Measurements from ENCODE around the gene NDUFC2.

DNA sequence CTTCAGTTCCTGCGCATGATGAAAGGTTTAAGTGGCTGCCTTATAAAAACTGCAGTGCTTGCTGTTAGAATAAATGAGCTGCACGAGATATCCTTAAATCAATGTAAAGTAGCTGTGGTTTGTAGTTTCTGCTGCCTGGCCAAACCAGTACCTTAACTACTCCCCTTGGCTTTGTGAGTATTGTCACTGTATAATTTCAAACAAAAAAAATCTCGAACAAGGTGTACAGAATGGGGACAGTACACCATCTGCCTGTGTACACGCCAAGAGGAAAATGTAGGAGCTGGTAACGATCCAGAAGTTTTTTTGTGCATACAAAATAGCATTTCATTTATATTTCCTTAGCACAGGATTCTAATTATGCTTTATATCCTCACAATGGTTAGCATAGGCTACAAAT is 20.6 kb upstream of the NDUFC2 start:
- TF ChIP-seq, protein P1, sequence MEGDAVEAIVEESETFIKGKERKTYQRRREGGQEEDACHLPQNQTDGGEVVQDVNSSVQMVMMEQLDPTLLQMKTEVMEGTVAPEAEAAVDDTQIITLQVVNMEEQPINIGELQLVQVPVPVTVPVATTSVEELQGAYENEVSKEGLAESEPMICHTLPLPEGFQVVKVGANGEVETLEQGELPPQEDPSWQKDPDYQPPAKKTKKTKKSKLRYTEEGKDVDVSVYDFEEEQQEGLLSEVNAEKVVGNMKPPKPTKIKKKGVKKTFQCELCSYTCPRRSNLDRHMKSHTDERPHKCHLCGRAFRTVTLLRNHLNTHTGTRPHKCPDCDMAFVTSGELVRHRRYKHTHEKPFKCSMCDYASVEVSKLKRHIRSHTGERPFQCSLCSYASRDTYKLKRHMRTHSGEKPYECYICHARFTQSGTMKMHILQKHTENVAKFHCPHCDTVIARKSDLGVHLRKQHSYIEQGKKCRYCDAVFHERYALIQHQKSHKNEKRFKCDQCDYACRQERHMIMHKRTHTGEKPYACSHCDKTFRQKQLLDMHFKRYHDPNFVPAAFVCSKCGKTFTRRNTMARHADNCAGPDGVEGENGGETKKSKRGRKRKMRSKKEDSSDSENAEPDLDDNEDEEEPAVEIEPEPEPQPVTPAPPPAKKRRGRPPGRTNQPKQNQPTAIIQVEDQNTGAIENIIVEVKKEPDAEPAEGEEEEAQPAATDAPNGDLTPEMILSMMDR (IDR thresholded peaks at IDR 0.05; ENCODE audit: low read depth, low read length) = no peak
- no peak for TF ChIP-seq EZH2phosphoT487 (IDR thresholded peaks at IDR 0.05; ENCODE audit: low read depth)

Data from OCI-LY3 (cell line).